ELR (cell line): ENCODE results near the gene LCN12.

Experiments used
- DNase-seq: peaks from one replicate; pipeline ENCODE4 v3.0.0-alpha.2; 2015; ENCODE audit warnings: low read depth

LCN12 gene

GRCh38 chr9:136945333-136946227 is 6.5 kb upstream of the LCN12 start:
- no peak for DNase-seq

DNA sequence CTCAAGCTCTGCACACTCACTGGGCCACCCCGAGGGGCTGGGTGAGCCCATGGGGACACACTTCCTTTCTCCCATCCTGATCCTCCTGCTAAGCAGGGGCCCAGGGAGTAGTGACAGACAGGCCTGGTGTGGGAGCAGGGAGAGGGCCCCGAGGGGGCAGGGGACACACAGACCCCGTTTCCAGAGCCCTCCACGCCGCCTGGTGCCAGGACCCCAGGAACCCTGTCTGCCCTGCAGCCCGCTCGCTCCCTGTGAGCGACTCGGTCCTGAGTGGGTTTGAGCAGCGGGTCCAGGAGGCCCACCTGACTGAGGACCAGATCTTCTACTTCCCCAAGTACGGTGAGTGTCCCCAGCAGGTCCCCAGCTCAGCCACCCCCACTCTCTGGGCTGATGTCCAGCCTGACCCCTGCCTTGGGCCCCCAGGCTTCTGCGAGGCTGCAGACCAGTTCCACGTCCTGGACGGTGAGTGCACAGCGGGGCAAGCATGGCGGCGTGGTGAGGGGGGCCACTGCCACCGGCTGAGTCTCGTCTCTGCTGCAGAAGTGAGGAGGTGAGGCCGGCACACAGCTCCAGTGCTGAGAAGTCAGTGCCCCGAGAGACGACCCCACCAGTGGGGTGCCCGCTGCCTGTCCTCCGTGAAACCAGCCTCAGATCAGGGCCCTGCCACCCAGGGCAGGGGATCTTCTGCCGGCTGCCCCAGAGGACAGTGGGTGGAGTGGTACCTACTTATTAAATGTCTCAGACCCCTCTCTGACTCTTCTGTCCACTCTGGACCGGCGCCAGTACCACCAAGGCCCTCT is 5.6 kb upstream of the LCN12 start:
- no peak for DNase-seq

DNA sequence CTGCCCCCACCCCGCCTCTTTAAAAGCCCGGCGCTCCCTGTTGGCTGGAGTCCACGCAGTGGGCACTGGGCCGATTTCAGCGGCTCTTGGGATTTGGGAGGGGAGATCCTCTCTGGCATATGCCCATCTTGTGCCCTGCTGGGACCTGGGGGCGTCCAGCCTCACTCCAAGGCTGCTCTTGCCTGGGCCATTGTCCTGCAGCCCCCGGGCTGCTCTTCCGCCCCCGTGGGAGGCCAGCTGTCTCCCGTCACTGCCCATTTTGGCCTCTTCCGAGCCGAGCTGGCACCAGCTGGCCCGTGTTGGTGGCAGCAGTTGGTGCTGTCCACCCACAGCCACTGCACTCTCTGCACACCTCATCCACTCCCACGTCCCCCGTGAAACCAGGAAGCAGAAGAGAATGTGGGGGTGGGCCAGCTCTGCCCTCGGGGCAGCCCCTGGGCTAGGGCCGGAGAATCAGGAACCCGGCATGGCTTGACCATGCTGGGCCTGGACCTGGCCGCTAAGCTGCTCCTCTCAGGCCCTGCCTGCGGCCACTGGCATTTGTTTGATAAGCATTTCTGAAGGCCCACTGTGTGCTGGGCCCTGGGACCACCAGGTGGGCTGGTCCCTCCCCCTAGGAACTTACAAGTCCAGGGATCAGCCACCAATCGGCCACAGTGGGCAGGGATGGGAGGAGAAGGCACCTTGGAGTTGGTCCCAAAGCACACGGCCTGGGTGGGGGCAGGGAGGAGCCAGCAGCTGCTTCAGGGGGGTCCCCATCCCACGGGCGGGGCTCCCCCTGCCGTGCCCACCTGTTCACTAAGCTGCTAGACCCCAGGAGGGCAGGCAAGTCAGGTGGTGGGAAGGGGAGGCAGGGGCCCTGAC is 4.8 kb upstream of the LCN12 start:
- no peak for DNase-seq

GRCh38 chr9:136947955-136948510 is 4.0 kb upstream of the LCN12 start:
- peak; percentile 52 for DNase-seq

- DNase-seq, result no peak
Measured at GRCh38 chr9:136949239-136949816, 2.7 kb upstream of the LCN12 start.

DNA sequence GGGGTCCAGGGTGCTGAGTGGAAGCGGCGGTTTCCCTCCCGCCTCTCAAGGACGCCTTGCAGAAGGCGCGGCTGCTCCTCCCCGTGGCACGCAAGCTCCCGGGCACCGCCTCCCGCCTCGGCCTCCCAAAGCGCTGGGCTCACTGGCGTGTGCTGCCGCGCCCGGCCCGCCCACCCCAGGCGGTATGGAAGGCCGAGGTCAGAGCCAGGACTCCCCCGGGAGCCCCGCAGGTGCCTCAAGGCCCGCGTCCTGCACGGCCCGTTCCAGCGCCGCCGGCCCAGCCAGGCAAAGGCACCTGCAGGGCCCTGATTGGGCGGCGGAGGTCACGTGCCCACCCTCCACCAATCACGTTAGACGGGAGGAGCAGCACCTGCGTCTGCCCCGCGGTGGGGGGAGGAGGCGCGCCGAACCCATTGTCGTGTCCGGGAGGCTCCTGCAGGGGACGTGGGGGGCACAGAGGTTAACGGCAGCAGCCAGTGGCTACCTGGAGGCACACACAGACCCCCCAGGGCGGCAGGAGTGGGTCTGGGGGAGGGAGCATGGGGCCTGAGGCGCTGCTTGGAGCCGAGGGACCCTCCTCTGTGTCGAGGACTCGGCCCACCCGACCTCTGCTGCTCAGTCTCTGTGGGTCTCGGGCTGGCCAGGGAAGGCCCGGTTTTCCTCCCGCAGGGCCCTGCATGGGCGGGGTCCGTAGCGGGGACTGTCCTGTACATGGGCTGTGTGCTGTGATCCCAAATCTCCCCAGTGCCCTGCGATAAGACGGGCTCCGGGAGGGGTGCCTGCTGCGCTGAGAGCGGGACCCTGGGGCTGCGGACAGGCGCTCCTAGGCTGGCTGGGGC is 2.0 kb upstream of the LCN12 start:
- peak; percentile 88 for DNase-seq

GRCh38 chr9:136950656-136951276 is 1.3 kb upstream of the LCN12 start:
- DNase-seq, result peak; percentile 23

DNA sequence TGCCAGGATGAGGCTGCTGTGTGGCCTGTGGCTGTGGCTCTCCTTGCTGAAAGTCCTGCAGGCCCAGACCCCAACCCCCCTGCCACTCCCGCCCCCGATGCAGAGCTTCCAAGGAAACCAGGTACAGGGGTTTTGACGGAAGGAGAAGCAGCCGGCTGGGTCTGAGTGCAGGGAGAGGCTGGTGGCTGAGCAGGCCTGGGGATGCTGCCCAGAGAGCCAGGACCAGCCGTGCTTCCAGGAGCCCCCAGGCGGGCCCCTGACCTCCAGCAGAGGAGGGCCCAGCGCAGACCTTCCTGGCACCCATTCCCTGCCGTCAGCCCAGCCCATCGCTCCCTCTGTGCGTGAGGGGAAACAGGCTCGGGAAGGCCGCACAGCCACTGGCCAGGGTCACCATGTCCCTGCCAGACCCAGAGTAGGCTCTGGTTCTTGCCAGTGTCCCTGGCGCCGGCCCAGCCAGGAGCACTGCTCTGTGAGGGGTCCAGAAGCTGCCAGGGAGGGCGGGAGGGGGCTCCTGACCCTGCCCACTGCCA is 313 bp downstream of the LCN12 start:
- no peak for DNase-seq

DNA sequence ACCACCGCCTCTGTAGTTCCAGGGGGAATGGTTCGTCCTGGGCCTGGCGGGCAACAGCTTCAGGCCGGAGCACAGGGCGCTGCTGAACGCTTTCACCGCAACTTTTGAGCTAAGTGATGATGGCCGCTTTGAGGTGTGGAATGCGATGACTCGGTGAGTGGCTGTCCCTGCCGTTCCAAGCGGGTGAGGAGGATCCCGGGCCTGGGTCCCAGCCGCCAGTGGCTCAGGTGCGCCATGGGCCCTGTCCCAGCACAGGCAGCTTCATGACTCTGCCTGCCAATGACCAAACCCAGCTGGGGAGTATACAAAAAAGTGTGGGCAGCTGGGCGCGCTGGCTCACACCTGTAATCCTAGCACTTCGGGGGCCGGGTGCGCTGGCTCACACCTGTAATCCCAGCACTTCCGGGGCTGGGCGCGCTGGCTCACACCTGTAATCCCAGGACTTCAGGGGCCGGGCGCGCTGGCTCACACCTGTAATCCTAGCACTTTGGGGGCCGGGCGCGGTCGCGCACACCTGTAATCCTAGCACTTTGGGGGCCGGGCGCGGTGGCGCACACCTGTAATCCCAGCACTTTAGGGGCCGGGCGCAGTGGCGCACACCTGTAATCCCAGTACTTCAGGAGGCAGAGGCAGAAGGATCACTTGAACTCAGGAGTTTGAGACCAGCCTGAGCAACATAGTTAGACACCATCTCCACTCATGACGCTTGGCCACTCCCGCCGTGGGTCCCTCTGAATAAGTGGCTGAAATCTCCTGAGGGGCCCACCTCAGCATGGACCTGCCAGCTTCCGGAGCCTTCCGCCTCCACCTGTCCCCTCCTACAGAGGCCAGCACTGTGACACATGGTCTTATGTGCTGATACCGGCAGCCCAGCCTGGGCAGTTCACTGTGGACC is 1.1 kb downstream of the LCN12 start:
- DNase-seq, result no peak

DNA sequence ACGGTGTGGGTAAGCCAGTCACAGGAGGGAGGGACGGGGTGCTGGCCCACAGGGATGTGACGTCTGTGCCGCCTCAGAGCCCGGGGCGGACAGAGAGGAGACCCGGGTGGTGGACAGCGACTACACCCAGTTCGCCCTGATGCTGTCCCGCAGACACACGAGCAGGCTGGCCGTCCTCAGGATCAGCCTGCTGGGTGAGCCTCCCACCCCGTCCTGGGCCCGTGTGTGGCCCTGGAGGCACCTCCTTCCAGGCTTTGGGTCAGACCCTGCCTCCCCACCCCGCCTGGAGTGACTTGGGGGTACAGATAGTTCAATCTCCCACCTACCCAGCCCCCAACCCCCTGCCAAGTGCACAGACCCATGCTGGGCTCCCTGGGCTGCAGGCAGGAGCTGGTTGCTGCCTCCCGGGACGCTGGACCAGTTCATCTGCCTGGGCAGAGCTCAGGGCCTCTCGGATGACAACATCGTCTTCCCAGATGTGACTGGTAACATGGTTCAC is 1.7 kb downstream of the LCN12 start:
- no peak for DNase-seq

- no peak for DNase-seq
Measured at GRCh38 chr9:136954270-136955083, 2.4 kb downstream of the LCN12 start.

GRCh38 chr9:136955202-136955942 is 3.3 kb downstream of the LCN12 start:
- DNase-seq, result no peak

DNA sequence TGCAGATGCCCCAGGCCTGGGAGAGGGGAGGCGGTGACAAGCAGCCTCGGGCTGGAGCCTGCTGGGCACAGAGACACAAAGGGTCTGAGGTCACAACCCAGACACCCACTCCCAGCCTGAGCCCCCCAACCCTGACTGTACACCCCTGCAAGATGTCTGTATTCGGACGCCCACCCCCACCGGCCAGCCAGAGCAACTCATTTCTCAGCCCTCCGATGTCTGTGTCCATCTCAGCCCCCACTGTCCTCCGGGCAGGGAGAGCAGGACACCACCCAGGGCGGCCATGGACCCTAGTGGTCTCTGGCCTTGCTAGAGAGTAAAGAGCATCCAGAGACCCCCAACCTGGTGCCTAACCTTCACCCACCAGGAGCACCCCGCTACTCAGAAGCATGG is 3.9 kb downstream of the LCN12 start:
- no peak for DNase-seq

- DNase-seq, result no peak
Measured at GRCh38 chr9:136956604-136957003, 4.5 kb downstream of the LCN12 start.

DNA sequence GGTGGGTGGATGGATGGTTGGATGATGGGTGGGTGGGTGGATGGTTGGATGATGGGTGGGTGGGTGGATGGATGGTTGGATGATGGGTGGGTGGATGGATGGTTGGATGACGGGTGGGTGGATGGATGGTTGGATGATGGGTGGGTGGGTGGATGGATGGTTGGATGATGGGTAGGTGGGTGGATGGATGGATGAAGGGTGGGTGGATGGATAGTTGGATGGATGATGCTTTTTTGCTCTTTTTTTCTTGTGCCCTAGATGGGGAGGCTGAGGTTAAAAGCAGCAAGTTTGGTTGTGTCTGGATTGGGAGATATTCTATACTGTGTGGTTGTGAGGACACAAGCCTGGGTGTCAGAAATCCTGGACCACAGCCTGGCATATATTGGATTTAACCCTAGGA is 5.4 kb downstream of the LCN12 start:
- DNase-seq, result no peak

DNA sequence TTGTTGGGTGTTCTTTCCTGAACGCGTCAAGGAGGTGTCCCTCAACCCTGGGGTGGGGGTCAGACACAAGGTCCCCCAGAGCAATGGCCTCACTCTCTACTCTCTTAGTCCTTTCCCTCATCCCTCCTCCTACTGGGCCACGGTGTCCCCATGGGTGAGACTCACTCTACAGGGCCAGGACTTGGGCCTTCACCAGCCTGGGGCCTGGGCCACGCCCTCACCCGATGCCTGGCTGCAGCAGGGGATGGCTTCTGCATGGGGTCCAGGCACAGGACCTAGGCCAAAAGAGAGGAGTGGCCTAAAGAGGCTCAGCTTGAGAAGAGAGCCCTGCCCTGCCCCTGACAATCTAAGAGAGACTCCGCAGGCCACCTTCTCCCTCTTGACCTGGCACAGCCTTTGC is 5.8 kb downstream of the LCN12 start:
- DNase-seq, result no peak

DNA sequence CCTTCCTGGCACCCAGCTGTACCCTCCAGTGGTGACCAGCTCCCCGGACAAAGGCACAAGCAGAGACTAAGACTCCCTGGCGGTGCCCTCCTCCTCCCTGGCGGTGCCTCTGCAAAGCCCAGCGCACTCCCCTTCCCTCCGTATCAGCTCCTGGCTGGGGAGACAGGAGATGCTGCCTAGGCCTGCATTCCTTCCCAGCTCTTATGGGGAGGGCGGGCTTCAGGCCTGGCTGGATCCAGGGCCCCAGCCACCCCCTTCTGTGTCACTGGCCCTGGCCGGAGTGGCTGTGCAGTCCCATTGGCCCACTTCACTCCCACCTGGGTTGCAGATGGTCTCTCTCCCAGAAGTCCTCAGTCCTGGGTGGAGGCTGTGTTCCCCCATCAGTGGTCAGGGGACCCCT is 6.4 kb downstream of the LCN12 start:
- no peak for DNase-seq
